H7 (cell line): ENCODE results near the gene GAGE12G. TPM values are rescaled to one million over a fixed set of nuclear protein-coding genes. Genes with fewer than 3 reads are reported as not detected.

Source experiments
- total RNA-seq: library from RNA; depleted of rRNA; stranded (reverse); fragments of >200 nt; shearing (Covaris generic); gene quantifications from 2 replicates; pipeline ENCODE4 v1.2.3, GENCODE V29; 2014; rRNA removed

Gene GAGE12G
- total RNA-seq, 1 experiment from 2014 or later: not detected

Other genes starting within 250 kb of the GAGE12G start
- gene GAGE12J, start 248.4 kb upstream of the GAGE12G start, total RNA-seq: not detected in 2 replicates
- not detected in 2 replicates for gene GAGE13, start 238.8 kb upstream of the GAGE12G start, total RNA-seq
- gene GAGE12C, start 38.2 kb upstream of the GAGE12G start, total RNA-seq: not detected in 2 replicates
- gene GAGE12D, start 28.7 kb upstream of the GAGE12G start, total RNA-seq: not detected in 2 replicates
- not detected in 2 replicates for gene GAGE12E, start 19.1 kb upstream of the GAGE12G start, total RNA-seq
- gene GAGE12F, start 9.6 kb upstream of the GAGE12G start, total RNA-seq: not detected in 2 replicates
- not detected in 2 replicates for gene GAGE12H, start 9.5 kb downstream of the GAGE12G start, total RNA-seq
- gene GAGE2A, start 19.1 kb downstream of the GAGE12G start, total RNA-seq: 0.70 TPM in 1 of 2 replicates, not detected in the other
- gene GAGE1, start 28.6 kb downstream of the GAGE12G start, total RNA-seq: not detected in 2 replicates
- not detected in 2 replicates for gene PAGE1, start 125.6 kb downstream of the GAGE12G start, total RNA-seq